Liver (tissue), 9 donors: Measurements from ENCODE around the gene OTUD5. TPM values are rescaled to one million over a fixed set of nuclear protein-coding genes. Genes with fewer than 3 reads are reported as not detected.

Source experiments
- DNase-seq: peaks from one replicate; pipeline ENCODE4 v3.0.0-alpha.2; 2017; ENCODE audit warnings: low spot score
- H3K27ac ChIP-seq, 2 donors: one replicate each; pipeline ENCODE4 v1.7.0; 2013; ENCODE audit warnings: inconsistent platforms in 2 of 2, low read length in 2 of 2, control low read depth in 1 of 2, low read depth in 1 of 2, mild to moderate bottlenecking in 1 of 2
- H3K27me3 ChIP-seq, 4 donors: one replicate each; pipeline versions ENCODE4 v1.6.1 to v1.7.0; 2013; ENCODE audit warnings: low read length in 3 of 4, inconsistent platforms in 1 of 4, mild to moderate bottlenecking in 1 of 4, moderate library complexity in 1 of 4; ENCODE audit not compliant: control insufficient read depth in 4 of 4, insufficient read depth in 4 of 4
- H3K36me3 ChIP-seq, 4 donors: one replicate each; pipeline versions ENCODE4 v1.6.1 to v1.7.0; 2013; ENCODE audit warnings: low read length in 3 of 4, mild to moderate bottlenecking in 3 of 4, low read depth in 1 of 4, moderate library complexity in 1 of 4; ENCODE audit not compliant: control insufficient read depth in 4 of 4, insufficient read depth in 3 of 4
- H3K4me1 ChIP-seq, 4 donors: one replicate each; pipeline versions ENCODE4 v1.6.1 to v1.7.0; 2013; ENCODE audit warnings: low read length in 3 of 4, mild to moderate bottlenecking in 3 of 4, moderate library complexity in 1 of 4; ENCODE audit not compliant: control insufficient read depth in 4 of 4, insufficient read depth in 4 of 4
- H3K4me3 ChIP-seq, 3 donors: one replicate each; pipeline versions ENCODE4 v1.6.1 to v1.7.0; 2013; ENCODE audit warnings: low read length in 3 of 3, control low read depth in 1 of 3, low read depth in 1 of 3, mild to moderate bottlenecking in 1 of 3
- H3K9ac ChIP-seq, 2 donors: one replicate each; pipeline ENCODE4 v1.7.0; 2013; ENCODE audit warnings: low read length in 2 of 2, mild to moderate bottlenecking in 2 of 2, moderate library complexity in 2 of 2, control low read depth in 1 of 2, low read depth in 1 of 2
- H3K9me3 ChIP-seq, 4 donors: one replicate each; pipeline versions ENCODE4 v1.6.1 to v1.7.0; 2013; ENCODE audit warnings: low read length in 3 of 4; ENCODE audit not compliant: control insufficient read depth in 4 of 4
- EGR1 ChIP-seq, 2 donors: IDR thresholded peaks; 2 replicates each; pipeline ENCODE4 v1.6.1; 2016 to 2018; ENCODE audit warnings: antibody characterized with exemption in 2 of 2, low read depth in 2 of 2
- GABPA ChIP-seq, 2 donors: IDR thresholded peaks in 1 of 2; conservative IDR thresholded peaks in 1 of 2; 2 replicates each; pipeline ENCODE4 v1.6.1; 2016; ENCODE audit warnings: antibody characterized with exemption in 2 of 2, mild to moderate bottlenecking in 1 of 2, moderate library complexity in 1 of 2
- HNF4A ChIP-seq, 2 donors: conservative IDR thresholded peaks; 2 replicates each; pipeline ENCODE4 v1.6.1; 2016; ENCODE audit warnings: antibody characterized with exemption in 2 of 2, mild to moderate bottlenecking in 2 of 2
- HNF4G ChIP-seq: IDR thresholded peaks from 2 replicates; pipeline ENCODE4 v1.6.1; 2016; ENCODE audit warnings: antibody characterized with exemption
- JUND ChIP-seq, 2 donors: IDR thresholded peaks; 2 replicates each; pipeline ENCODE4 v1.6.1; 2016; ENCODE audit warnings: antibody characterized with exemption in 2 of 2
- RXRA ChIP-seq, 2 donors: IDR thresholded peaks; 2 replicates each; pipeline ENCODE4 v1.6.1; 2017 to 2018; ENCODE audit warnings: antibody characterized with exemption in 2 of 2, mild to moderate bottlenecking in 1 of 2
- YY1 ChIP-seq: IDR thresholded peaks from 2 replicates; pipeline ENCODE4 v1.6.1; 2016; ENCODE audit warnings: antibody characterized with exemption, mild to moderate bottlenecking
- ZBTB33 ChIP-seq: IDR thresholded peaks from 2 replicates; pipeline ENCODE4 v1.6.1; 2016; ENCODE audit warnings: antibody characterized with exemption
- WGBS: extraction: QIAGEN DNeasy Blood & Tissue Kit; methylation state at CpG from one replicate; pipeline ENCODE4 v1.1.7; 2013; 5-methylcytosine and 5-hydroxymethylcytosine counted together
- polyA plus RNA-seq, 2 donors: library from polyadenylated mRNA; stranded (reverse) in 1 of 2; unstranded in 1 of 2; fragments of 200-250 nt in 1 of 2; fragments of >200 nt in 1 of 2; fragmentation: Nextera tagmentation in 1 of 2; extraction: Ambion mirVana in 1 of 2; gene quantifications; one replicate each; pipeline versions ENCODE4 v1.2.1 to v1.2.3, GENCODE V29; 2013 to 2015
- total RNA-seq, 2 donors: library from RNA; depleted of rRNA; stranded (reverse); fragments of >200 nt; gene quantifications; one replicate each; pipeline ENCODE4 v1.2.3, GENCODE V29; 2014
- TF ChIP-seq, protein P1 (sequence below): IDR thresholded peaks from 2 replicates; pipeline ENCODE4 v1.6.1; 2016; ENCODE audit warnings: antibody characterized with exemption, mild to moderate bottlenecking
- TF ChIP-seq, protein P2 (sequence below): IDR thresholded peaks from 2 replicates; pipeline ENCODE4 v1.6.1; 2016; ENCODE audit warnings: antibody characterized with exemption
- TF ChIP-seq, protein P3 (sequence below): fragments of 150-350 bp; IDR thresholded peaks from 2 replicates; pipeline ENCODE4 v1.5.1; 2017; ENCODE audit warnings: improper control_type of control experiment, low read depth, low read length; ENCODE audit not compliant: missing input control
- TF ChIP-seq, protein P4 (sequence below): IDR thresholded peaks from 2 replicates; pipeline ENCODE4 v1.6.1; 2016; ENCODE audit warnings: antibody characterized with exemption
- donor health status: healthy.
- donor health status: healthy.
- donor health status: healthy.
- donor health status: healthy.
- donor health status: healthy.

OTUD5 gene
- total and polyA plus RNA-seq, 4 donors: 9.3 to 29.3 (median 17.9) TPM

- no peak overlapping the region for H3K4me3 ChIP-seq
- WGBS: 98% methylated on average over 17 of the region's 17 CpGs
Observed at GRCh38 chrX:48909703-48910294, 47.6 kb downstream of the OTUD5 start.

More at GRCh38 chrX:48909703-48910294, 47.6 kb downstream of the OTUD5 start:
- DNase-seq: no peak
- no peaks in the 10 kb centered on the region for H3K27me3 ChIP-seq
- no peaks in the 10 kb centered on the region for H3K9me3 ChIP-seq
- H3K27ac ChIP-seq: no peak overlapping the region
- TF ChIP-seq GABPA (IDR thresholded peaks at IDR 0.05 in 1 of 2, conservative IDR thresholded peaks at IDR 0.05 in 1 of 2) (no peak), RXRA (IDR thresholded peaks at IDR 0.05) (no peak), EGR1 (IDR thresholded peaks at IDR 0.05; ENCODE audit: low read depth in 2 of 2) (no peak), YY1 (no peak), HNF4G (no peak), HNF4A (conservative IDR thresholded peaks at IDR 0.05) (no peak), JUND (IDR thresholded peaks at IDR 0.05) (no peak), ZBTB33 (no peak)
- TF ChIP-seq, protein P1, sequence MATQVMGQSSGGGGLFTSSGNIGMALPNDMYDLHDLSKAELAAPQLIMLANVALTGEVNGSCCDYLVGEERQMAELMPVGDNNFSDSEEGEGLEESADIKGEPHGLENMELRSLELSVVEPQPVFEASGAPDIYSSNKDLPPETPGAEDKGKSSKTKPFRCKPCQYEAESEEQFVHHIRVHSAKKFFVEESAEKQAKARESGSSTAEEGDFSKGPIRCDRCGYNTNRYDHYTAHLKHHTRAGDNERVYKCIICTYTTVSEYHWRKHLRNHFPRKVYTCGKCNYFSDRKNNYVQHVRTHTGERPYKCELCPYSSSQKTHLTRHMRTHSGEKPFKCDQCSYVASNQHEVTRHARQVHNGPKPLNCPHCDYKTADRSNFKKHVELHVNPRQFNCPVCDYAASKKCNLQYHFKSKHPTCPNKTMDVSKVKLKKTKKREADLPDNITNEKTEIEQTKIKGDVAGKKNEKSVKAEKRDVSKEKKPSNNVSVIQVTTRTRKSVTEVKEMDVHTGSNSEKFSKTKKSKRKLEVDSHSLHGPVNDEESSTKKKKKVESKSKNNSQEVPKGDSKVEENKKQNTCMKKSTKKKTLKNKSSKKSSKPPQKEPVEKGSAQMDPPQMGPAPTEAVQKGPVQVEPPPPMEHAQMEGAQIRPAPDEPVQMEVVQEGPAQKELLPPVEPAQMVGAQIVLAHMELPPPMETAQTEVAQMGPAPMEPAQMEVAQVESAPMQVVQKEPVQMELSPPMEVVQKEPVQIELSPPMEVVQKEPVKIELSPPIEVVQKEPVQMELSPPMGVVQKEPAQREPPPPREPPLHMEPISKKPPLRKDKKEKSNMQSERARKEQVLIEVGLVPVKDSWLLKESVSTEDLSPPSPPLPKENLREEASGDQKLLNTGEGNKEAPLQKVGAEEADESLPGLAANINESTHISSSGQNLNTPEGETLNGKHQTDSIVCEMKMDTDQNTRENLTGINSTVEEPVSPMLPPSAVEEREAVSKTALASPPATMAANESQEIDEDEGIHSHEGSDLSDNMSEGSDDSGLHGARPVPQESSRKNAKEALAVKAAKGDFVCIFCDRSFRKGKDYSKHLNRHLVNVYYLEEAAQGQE: no peak
- TF ChIP-seq, protein P2, sequence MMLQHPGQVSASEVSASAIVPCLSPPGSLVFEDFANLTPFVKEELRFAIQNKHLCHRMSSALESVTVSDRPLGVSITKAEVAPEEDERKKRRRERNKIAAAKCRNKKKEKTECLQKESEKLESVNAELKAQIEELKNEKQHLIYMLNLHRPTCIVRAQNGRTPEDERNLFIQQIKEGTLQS: no peak
- TF ChIP-seq, protein P3, sequence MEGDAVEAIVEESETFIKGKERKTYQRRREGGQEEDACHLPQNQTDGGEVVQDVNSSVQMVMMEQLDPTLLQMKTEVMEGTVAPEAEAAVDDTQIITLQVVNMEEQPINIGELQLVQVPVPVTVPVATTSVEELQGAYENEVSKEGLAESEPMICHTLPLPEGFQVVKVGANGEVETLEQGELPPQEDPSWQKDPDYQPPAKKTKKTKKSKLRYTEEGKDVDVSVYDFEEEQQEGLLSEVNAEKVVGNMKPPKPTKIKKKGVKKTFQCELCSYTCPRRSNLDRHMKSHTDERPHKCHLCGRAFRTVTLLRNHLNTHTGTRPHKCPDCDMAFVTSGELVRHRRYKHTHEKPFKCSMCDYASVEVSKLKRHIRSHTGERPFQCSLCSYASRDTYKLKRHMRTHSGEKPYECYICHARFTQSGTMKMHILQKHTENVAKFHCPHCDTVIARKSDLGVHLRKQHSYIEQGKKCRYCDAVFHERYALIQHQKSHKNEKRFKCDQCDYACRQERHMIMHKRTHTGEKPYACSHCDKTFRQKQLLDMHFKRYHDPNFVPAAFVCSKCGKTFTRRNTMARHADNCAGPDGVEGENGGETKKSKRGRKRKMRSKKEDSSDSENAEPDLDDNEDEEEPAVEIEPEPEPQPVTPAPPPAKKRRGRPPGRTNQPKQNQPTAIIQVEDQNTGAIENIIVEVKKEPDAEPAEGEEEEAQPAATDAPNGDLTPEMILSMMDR: no peak
- TF ChIP-seq, protein P4, sequence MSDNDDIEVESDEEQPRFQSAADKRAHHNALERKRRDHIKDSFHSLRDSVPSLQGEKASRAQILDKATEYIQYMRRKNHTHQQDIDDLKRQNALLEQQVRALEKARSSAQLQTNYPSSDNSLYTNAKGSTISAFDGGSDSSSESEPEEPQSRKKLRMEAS: no peak
- peaks cover 0 to 20% (median 7%) of the 10 kb centered on the region in 4 donors for H3K36me3 ChIP-seq
- H3K4me1 ChIP-seq: peaks cover 4 to 13% (median 12%) of the 10 kb centered on the region in 4 donors
- H3K9ac ChIP-seq: no peak overlapping the region
